ENCODE results near the gene MCF2L. TPM values are rescaled to one million over a fixed set of nuclear protein-coding genes. Genes with fewer than 3 reads are reported as not detected.

The MCF2L gene
- polyA plus RNA-seq, 1 donor from 2014 or later = 88.0 TPM

DNA sequence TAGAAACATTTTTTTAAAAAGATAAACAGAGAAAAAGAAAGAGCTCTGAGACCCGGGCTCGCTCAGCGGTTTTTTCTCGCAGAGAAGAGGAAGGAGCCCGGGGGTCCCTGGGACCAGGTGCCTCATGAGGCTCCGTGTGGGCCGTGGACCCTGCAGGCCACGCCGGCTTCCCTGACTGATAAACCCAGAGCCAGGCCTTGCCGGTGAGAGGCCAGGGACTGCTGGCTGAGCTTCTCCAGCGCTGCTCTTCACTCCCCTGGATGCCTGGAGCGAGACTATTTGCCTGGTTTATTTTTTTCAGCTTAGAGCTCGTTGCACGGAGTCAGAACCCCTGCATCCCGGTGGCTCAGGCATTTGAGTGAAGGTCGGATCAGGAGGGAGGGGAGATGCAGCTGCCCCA, 83.2 kb downstream of the MCF2L start:
- no peak overlapping the region for H3K4me2 ChIP-seq (ENCODE audit: low read length)
- H3K36me3 ChIP-seq (ENCODE audit: insufficient read depth, low read length) = no peaks in the 10 kb centered on the region
- TF ChIP-seq MXI1 (conservative IDR thresholded peaks at IDR 0.05; ENCODE audit: poor library complexity, severe bottlenecking) (no peak), RAD21 (conservative IDR thresholded peaks at IDR 0.05) (no peak), SMC3 (conservative IDR thresholded peaks at IDR 0.05; ENCODE audit: poor library complexity) (no peak), EZH2 (IDR thresholded peaks at IDR 0.05; ENCODE audit: borderline replicate concordance, insufficient read depth, low read length, poor library complexity, severe bottlenecking) (no peak), EP300 (conservative IDR thresholded peaks at IDR 0.05; ENCODE audit: poor library complexity, severe bottlenecking) (no peak), POLR2AphosphoS5 (IDR thresholded peaks at IDR 0.05) (no peak), TAF1 (IDR thresholded peaks at IDR 0.05; ENCODE audit: low read depth) (no peak)
- TF ChIP-seq, protein P1, sequence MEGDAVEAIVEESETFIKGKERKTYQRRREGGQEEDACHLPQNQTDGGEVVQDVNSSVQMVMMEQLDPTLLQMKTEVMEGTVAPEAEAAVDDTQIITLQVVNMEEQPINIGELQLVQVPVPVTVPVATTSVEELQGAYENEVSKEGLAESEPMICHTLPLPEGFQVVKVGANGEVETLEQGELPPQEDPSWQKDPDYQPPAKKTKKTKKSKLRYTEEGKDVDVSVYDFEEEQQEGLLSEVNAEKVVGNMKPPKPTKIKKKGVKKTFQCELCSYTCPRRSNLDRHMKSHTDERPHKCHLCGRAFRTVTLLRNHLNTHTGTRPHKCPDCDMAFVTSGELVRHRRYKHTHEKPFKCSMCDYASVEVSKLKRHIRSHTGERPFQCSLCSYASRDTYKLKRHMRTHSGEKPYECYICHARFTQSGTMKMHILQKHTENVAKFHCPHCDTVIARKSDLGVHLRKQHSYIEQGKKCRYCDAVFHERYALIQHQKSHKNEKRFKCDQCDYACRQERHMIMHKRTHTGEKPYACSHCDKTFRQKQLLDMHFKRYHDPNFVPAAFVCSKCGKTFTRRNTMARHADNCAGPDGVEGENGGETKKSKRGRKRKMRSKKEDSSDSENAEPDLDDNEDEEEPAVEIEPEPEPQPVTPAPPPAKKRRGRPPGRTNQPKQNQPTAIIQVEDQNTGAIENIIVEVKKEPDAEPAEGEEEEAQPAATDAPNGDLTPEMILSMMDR (IDR thresholded peaks at IDR 0.05; ENCODE audit: poor library complexity, severe bottlenecking) = no peak
- TF ChIP-seq, protein P2, sequence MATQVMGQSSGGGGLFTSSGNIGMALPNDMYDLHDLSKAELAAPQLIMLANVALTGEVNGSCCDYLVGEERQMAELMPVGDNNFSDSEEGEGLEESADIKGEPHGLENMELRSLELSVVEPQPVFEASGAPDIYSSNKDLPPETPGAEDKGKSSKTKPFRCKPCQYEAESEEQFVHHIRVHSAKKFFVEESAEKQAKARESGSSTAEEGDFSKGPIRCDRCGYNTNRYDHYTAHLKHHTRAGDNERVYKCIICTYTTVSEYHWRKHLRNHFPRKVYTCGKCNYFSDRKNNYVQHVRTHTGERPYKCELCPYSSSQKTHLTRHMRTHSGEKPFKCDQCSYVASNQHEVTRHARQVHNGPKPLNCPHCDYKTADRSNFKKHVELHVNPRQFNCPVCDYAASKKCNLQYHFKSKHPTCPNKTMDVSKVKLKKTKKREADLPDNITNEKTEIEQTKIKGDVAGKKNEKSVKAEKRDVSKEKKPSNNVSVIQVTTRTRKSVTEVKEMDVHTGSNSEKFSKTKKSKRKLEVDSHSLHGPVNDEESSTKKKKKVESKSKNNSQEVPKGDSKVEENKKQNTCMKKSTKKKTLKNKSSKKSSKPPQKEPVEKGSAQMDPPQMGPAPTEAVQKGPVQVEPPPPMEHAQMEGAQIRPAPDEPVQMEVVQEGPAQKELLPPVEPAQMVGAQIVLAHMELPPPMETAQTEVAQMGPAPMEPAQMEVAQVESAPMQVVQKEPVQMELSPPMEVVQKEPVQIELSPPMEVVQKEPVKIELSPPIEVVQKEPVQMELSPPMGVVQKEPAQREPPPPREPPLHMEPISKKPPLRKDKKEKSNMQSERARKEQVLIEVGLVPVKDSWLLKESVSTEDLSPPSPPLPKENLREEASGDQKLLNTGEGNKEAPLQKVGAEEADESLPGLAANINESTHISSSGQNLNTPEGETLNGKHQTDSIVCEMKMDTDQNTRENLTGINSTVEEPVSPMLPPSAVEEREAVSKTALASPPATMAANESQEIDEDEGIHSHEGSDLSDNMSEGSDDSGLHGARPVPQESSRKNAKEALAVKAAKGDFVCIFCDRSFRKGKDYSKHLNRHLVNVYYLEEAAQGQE (IDR thresholded peaks at IDR 0.05; ENCODE audit: borderline replicate concordance) = no peak
- H3K27ac ChIP-seq (ENCODE audit: low read length) = no peak overlapping the region
- no peaks in the 10 kb centered on the region for H3F3A ChIP-seq (ENCODE audit: insufficient read depth, low read length, poor library complexity, severe bottlenecking)
- H4K20me1 ChIP-seq (ENCODE audit: insufficient read depth) = no peaks in the 10 kb centered on the region
- H3K9me2 ChIP-seq (ENCODE audit: insufficient read depth, low read length) = no peaks in the 10 kb centered on the region
- no peak overlapping the region for H3K9ac ChIP-seq (ENCODE audit: low read length)
- H3K79me2 ChIP-seq (replicated peaks; ENCODE audit: insufficient read depth, low read length) = no peaks in the 10 kb centered on the region
- H3K27me3 ChIP-seq (ENCODE audit: insufficient read depth, low read depth, low read length) = no peaks in the 10 kb centered on the region
- no peak overlapping the region for H3K4me3 ChIP-seq (ENCODE audit: low read length)
- no peak overlapping the region for H2AFZ ChIP-seq (ENCODE audit: low read depth, low read length)
- H3K9me3 ChIP-seq (ENCODE audit: low read length) = no peaks in the 10 kb centered on the region

DNA sequence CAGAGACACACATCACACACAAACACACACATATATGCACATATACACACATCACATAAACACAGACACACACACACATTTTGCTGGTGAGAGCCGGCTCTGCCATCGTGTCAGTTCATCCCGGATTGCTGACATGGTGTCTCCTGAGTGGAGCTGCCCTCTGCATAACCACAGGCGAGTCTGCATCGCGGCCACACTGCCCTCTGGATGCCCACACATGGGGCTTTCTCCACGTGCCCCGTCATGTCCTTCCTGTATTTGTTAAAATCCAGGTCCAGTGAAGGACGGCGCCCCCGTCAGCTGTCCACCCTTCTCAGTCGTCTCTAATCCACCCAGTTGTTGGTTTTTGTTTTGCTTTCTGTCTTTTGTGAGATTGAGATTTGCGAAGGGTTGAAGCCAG, 84.0 kb downstream of the MCF2L start:
- Histone ChIP-seq H3K4me3 (ENCODE audit: low read length) (no peak overlapping the region), H3K9me3 (ENCODE audit: low read length) (no peaks in the 10 kb centered on the region), H3K9ac (ENCODE audit: low read length) (no peak overlapping the region), H3K79me2 (replicated peaks; ENCODE audit: insufficient read depth, low read length) (no peaks in the 10 kb centered on the region), H3K36me3 (ENCODE audit: insufficient read depth, low read length) (no peaks in the 10 kb centered on the region), H2AFZ (ENCODE audit: low read depth, low read length) (no peak overlapping the region), H3K4me2 (ENCODE audit: low read length) (no peak overlapping the region), H3K27ac (ENCODE audit: low read length) (no peak overlapping the region), H4K20me1 (ENCODE audit: insufficient read depth) (no peaks in the 10 kb centered on the region), H3F3A (ENCODE audit: insufficient read depth, low read length, poor library complexity, severe bottlenecking) (no peaks in the 10 kb centered on the region), H3K9me2 (ENCODE audit: insufficient read depth, low read length) (no peaks in the 10 kb centered on the region), H3K27me3 (ENCODE audit: insufficient read depth, low read depth, low read length) (no peaks in the 10 kb centered on the region)
- TF ChIP-seq EZH2 (IDR thresholded peaks at IDR 0.05; ENCODE audit: borderline replicate concordance, insufficient read depth, low read length, poor library complexity, severe bottlenecking) (no peak), MXI1 (conservative IDR thresholded peaks at IDR 0.05; ENCODE audit: poor library complexity, severe bottlenecking) (no peak), RAD21 (conservative IDR thresholded peaks at IDR 0.05) (no peak), POLR2AphosphoS5 (IDR thresholded peaks at IDR 0.05) (no peak), EP300 (conservative IDR thresholded peaks at IDR 0.05; ENCODE audit: poor library complexity, severe bottlenecking) (no peak), TAF1 (IDR thresholded peaks at IDR 0.05; ENCODE audit: low read depth) (no peak), SMC3 (conservative IDR thresholded peaks at IDR 0.05; ENCODE audit: poor library complexity) (no peak)
- TF ChIP-seq, protein P1 (IDR thresholded peaks at IDR 0.05; ENCODE audit: poor library complexity, severe bottlenecking) = no peak
- TF ChIP-seq, protein P2 (IDR thresholded peaks at IDR 0.05; ENCODE audit: borderline replicate concordance) = no peak

Data from neural cell (in vitro differentiated cells).